IMR-90 (cell line): ENCODE results near the gene RHOD.

Experiments
- MAZ ChIP-seq: IDR thresholded peaks from 2 replicates; pipeline ENCODE4 v1.6.1; 2012; ENCODE audit warnings: low read depth, mild to moderate bottlenecking, low read length, improper control_type of control experiment, moderate library complexity, borderline replicate concordance
- POLR2A ChIP-seq: IDR thresholded peaks from 2 replicates; pipeline ENCODE4 v1.6.1; 2012; ENCODE audit warnings: mild to moderate bottlenecking, low read depth, low read length
- TF ChIP-seq, protein P1 (sequence below): conservative IDR thresholded peaks from 2 replicates; pipeline ENCODE4 v1.5.1; 2012; ENCODE audit warnings: mild to moderate bottlenecking, low read depth, low read length, improper control_type of control experiment

DNA sequence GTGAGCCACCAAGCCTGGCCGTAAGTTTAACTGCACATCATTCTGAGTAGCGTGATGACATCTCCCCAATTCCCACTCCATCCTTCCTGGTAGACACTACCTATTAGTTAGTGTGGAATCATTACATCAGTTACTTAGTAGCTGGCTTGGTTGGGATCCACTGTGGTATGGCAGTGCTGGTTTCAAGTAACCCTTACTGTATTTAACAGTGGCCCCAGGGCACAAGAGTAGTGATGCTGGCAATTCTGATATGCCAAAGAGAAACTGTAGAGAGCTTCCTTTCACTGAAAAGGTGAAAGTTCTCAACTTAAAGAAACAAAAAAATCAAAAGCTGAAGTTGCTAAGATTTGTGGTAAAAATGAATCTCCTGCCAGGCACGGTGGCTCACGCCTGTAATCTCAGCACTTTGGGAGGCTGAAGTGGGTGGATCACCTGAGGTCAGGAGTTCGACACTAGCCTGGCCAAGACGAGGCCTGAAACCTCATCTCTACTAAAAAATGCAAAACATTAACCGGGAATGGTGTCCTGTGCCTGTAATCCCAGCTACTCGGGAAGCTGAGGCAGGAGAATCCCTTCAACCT lies 27.2 kb downstream of the RHOD start:
- TF ChIP-seq MAZ (no peak), POLR2A (no peak)
- TF ChIP-seq, protein P1, sequence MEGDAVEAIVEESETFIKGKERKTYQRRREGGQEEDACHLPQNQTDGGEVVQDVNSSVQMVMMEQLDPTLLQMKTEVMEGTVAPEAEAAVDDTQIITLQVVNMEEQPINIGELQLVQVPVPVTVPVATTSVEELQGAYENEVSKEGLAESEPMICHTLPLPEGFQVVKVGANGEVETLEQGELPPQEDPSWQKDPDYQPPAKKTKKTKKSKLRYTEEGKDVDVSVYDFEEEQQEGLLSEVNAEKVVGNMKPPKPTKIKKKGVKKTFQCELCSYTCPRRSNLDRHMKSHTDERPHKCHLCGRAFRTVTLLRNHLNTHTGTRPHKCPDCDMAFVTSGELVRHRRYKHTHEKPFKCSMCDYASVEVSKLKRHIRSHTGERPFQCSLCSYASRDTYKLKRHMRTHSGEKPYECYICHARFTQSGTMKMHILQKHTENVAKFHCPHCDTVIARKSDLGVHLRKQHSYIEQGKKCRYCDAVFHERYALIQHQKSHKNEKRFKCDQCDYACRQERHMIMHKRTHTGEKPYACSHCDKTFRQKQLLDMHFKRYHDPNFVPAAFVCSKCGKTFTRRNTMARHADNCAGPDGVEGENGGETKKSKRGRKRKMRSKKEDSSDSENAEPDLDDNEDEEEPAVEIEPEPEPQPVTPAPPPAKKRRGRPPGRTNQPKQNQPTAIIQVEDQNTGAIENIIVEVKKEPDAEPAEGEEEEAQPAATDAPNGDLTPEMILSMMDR = no peak
